Measurements from ENCODE around the gene AP1S3. TPM values are rescaled to one million over a fixed set of nuclear protein-coding genes. Genes with fewer than 3 reads are reported as not detected.
"Not testable (repeated sequence)": the region's sequence is repeated elsewhere in the genome, so short reads cannot be mapped to it uniquely, and the experiment has no call there.

The AP1S3 gene
- 0.81 TPM for total RNA-seq

GRCh38 chr2:223837287-223838061, at the start of gene AP1S3:
AP1S3 (minus strand) TSS chr2:223837582; CDS start chr2:223837450, 132 bp downstream.
- DNase-seq (ENCODE audit: low read depth in 2 of 3, low spot score in 2 of 3): peak; percentile 55 to 77 (median 69)

GRCh38 chr2:223887127-223887526, 49.7 kb upstream of the AP1S3 start:
- no peak for DNase-seq (ENCODE audit: low read depth in 2 of 3, low spot score in 2 of 3)

- DNase-seq (ENCODE audit: low read depth in 2 of 3, low spot score in 2 of 3): no peak
Observed at GRCh38 chr2:223886726-223887125, 49.3 kb upstream of the AP1S3 start.

GRCh38 chr2:223884399-223884798, 47.0 kb upstream of the AP1S3 start:
- no peak for DNase-seq (ENCODE audit: low read depth in 2 of 3, low spot score in 2 of 3)

GRCh38 chr2:223882715-223883114, 45.3 kb upstream of the AP1S3 start:
- no peak for DNase-seq (ENCODE audit: low read depth in 2 of 3, low spot score in 2 of 3)

- no peak for DNase-seq (ENCODE audit: low read depth in 2 of 3, low spot score in 2 of 3)
Observed at GRCh38 chr2:223880796-223881195, 43.4 kb upstream of the AP1S3 start.

GRCh38 chr2:223877721-223878410, 40.5 kb upstream of the AP1S3 start:
- DNase-seq (ENCODE audit: low read depth in 2 of 3, low spot score in 2 of 3): no peak

- DNase-seq (ENCODE audit: low read depth in 2 of 3, low spot score in 2 of 3): no peak
Observed at GRCh38 chr2:223873672-223874071, 36.3 kb upstream of the AP1S3 start.

- not testable (repeated sequence) for DNase-seq (ENCODE audit: low read depth in 2 of 3, low spot score in 2 of 3)
Observed at GRCh38 chr2:223872772-223873171, 35.4 kb upstream of the AP1S3 start.

GRCh38 chr2:223871661-223872060, 34.3 kb upstream of the AP1S3 start:
- not testable (repeated sequence) for DNase-seq (ENCODE audit: low read depth in 2 of 3, low spot score in 2 of 3)

GRCh38 chr2:223870840-223871611, 33.6 kb upstream of the AP1S3 start:
- DNase-seq (ENCODE audit: low read depth in 2 of 3, low spot score in 2 of 3): no peak

- DNase-seq (ENCODE audit: low read depth in 2 of 3, low spot score in 2 of 3): no peak
Observed at GRCh38 chr2:223868005-223868404, 30.6 kb upstream of the AP1S3 start.

- no peak for DNase-seq (ENCODE audit: low read depth in 2 of 3, low spot score in 2 of 3)
Observed at GRCh38 chr2:223865907-223866508, 28.6 kb upstream of the AP1S3 start.

- DNase-seq (ENCODE audit: low read depth in 2 of 3, low spot score in 2 of 3): peak in 1 of 3 donors; percentile 16
Observed at GRCh38 chr2:223865124-223865523, 27.7 kb upstream of the AP1S3 start.

GRCh38 chr2:223863491-223863890, 26.1 kb upstream of the AP1S3 start:
- no peak for DNase-seq (ENCODE audit: low read depth in 2 of 3, low spot score in 2 of 3)

- no peak for DNase-seq (ENCODE audit: low read depth in 2 of 3, low spot score in 2 of 3)
Observed at GRCh38 chr2:223860809-223861738, 23.7 kb upstream of the AP1S3 start.

GRCh38 chr2:223859070-223859469, 21.7 kb upstream of the AP1S3 start:
- no peak for DNase-seq (ENCODE audit: low read depth in 2 of 3, low spot score in 2 of 3)

GRCh38 chr2:223856584-223856983, 19.2 kb upstream of the AP1S3 start:
- DNase-seq (ENCODE audit: low read depth in 2 of 3, low spot score in 2 of 3): no peak

GRCh38 chr2:223856021-223856420, 18.6 kb upstream of the AP1S3 start:
- no peak for DNase-seq (ENCODE audit: low read depth in 2 of 3, low spot score in 2 of 3)

- no peak for DNase-seq (ENCODE audit: low read depth in 2 of 3, low spot score in 2 of 3)
Observed at GRCh38 chr2:223855426-223855825, 18.0 kb upstream of the AP1S3 start.
